Mammary epithelial cell (primary cell): ENCODE measurements around the gene C3.

ENCODE experiments used
- CTCF ChIP-seq, 2 donors: IDR thresholded peaks in 1 of 2; conservative IDR thresholded peaks in 1 of 2; 2 replicates each; pipeline ENCODE4 v1.5.1; 2011 to 2012; ENCODE audit warnings: inconsistent platforms in 2 of 2, low read length in 2 of 2, mild to moderate bottlenecking in 2 of 2, control low read depth in 1 of 2, low read depth in 1 of 2; ENCODE audit not compliant: insufficient read depth in 1 of 2; ENCODE audit errors: extremely low read depth in 1 of 2
- EZH2 ChIP-seq: IDR thresholded peaks from 2 replicates; pipeline ENCODE4 v1.6.1; 2012; ENCODE audit warnings: low read length, inconsistent platforms, borderline replicate concordance

DNA sequence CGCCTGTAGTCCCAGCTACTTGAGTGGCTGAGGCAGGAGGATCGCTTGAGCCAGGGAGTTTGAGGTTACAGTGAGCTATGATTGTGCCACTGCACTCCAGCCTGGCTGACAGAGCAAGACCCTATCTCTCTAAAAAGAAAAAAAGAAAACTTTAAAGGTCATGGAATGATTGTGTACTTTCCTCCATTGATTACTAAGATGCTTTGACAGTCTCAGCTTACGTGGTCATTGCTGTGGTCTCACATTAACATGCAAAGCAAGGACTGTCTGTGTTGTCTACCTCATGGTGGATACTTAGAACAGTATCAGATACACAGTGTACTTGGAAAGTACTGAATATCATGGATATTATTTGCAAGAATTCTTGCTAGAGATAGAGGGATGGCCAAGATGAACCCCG, 36.5 kb downstream of the C3 start:
- TF ChIP-seq CTCF (conservative IDR thresholded peaks at IDR 0.05 in 1 of 2, IDR thresholded peaks at IDR 0.05 in 1 of 2; ENCODE audit: extremely low read depth in 1 of 2, insufficient read depth in 1 of 2, low read depth in 1 of 2, low read length in 2 of 2) (no peak), EZH2 (no peak)
